ENCODE data around the gene PSMD2. TPM values are rescaled to one million over a fixed set of nuclear protein-coding genes. Genes with fewer than 3 reads are reported as not detected.

Gene PSMD2
- total RNA-seq, 3 donors from 2014 or later (not counting 1 experiment from before 2014, with no cell fraction given): 218 to 237 (median 231) TPM

- DNase-seq: no peak
- intact Hi-C loops (cut with micrococcal nuclease): no loop called here
- H3K4me1 Mint-ChIP-seq: no peaks in the 10 kb centered on the region
- peaks cover 0 to 2% of the 10 kb centered on the region in 2 donors for H3K27me3 Mint-ChIP-seq (ENCODE audit: low read depth in 2 of 2)
- no peaks in the 10 kb centered on the region for H3K36me3 Mint-ChIP-seq
- H3K9me3 Mint-ChIP-seq: no peaks in the 10 kb centered on the region
- no peaks in the 10 kb centered on the region for H3K4me1 ChIP-seq (ENCODE audit: control insufficient read depth, insufficient read depth, low read length)
- H3K27me3 ChIP-seq (ENCODE audit: control insufficient read depth, insufficient read depth, low read length): no peaks in the 10 kb centered on the region
- no peak for TF ChIP-seq CTCF (IDR thresholded peaks at IDR 0.05)
- WGBS (ENCODE audit: insufficient coverage): 95% methylated on average over 21 of the region's 21 CpGs
- H3K4me3 Mint-ChIP-seq: no peak overlapping the region
- no peak overlapping the region for H3K27ac Mint-ChIP-seq
- ATAC-seq: no peak
- H3K36me3 ChIP-seq (ENCODE audit: control insufficient read depth, insufficient read depth, low read length): no peaks in the 10 kb centered on the region
- no peak overlapping the region for H3K4me3 ChIP-seq (ENCODE audit: low read length)
- no peaks in the 10 kb centered on the region for H3K9me3 ChIP-seq (ENCODE audit: control insufficient read depth, insufficient read depth, low read length)
- no peak overlapping the region for H3K27ac ChIP-seq (ENCODE audit: low read length)
These were observed 7.1 kb upstream of the PSMD2 start for GRCh38 chr3:184291738-184292445.

- Histone ChIP-seq H3K27me3 (ENCODE audit: control insufficient read depth, insufficient read depth, low read length) (no peaks in the 10 kb centered on the region), H3K4me1 (ENCODE audit: control insufficient read depth, insufficient read depth, low read length) (peaks cover 18% of the 10 kb centered on the region), H3K4me3 (ENCODE audit: low read length) (no peak overlapping the region), H3K9me3 (ENCODE audit: control insufficient read depth, insufficient read depth, low read length) (no peaks in the 10 kb centered on the region), H3K36me3 (ENCODE audit: control insufficient read depth, insufficient read depth, low read length) (peaks cover 5% of the 10 kb centered on the region), H3K27ac (ENCODE audit: low read length) (no peak overlapping the region)
- Mint-ChIP-seq H3K27ac (no peak overlapping the region), H3K9me3 (no peaks in the 10 kb centered on the region), H3K4me1 (peaks cover 9 to 22% of the 10 kb centered on the region in 2 donors), H3K27me3 (ENCODE audit: low read depth in 2 of 2) (no peaks in the 10 kb centered on the region), H3K36me3 (no peaks in the 10 kb centered on the region), H3K4me3 (peak overlapping the region; percentile 25)
- WGBS (ENCODE audit: insufficient coverage): 86% methylated on average over 2 of the region's 3 CpGs
- DNase-seq (no peak), ATAC-seq (no peak)
- TF ChIP-seq CTCF (IDR thresholded peaks at IDR 0.05): no peak
- intact Hi-C loops (cut with micrococcal nuclease): no loop called here
These were observed 3.3 kb upstream of the PSMD2 start for GRCh38 chr3:184295771-184296170.

GRCh38 chr3:184296616-184297015 lies 2.4 kb upstream of the PSMD2 start:
- peak overlapping the region; percentile 62 for H3K4me3 Mint-ChIP-seq
- intact Hi-C loops (cut with micrococcal nuclease): no loop called here

More at GRCh38 chr3:184296616-184297015, 2.4 kb upstream of the PSMD2 start:
- Mint-ChIP-seq H3K27me3 (ENCODE audit: low read depth in 2 of 2) (no peaks in the 10 kb centered on the region), H3K36me3 (no peaks in the 10 kb centered on the region), H3K27ac (no peak overlapping the region), H3K9me3 (no peaks in the 10 kb centered on the region), H3K4me1 (peaks cover 9 to 22% of the 10 kb centered on the region in 2 donors)
- Histone ChIP-seq H3K36me3 (ENCODE audit: control insufficient read depth, insufficient read depth, low read length) (peaks cover 10% of the 10 kb centered on the region), H3K4me1 (ENCODE audit: control insufficient read depth, insufficient read depth, low read length) (peaks cover 18% of the 10 kb centered on the region), H3K4me3 (ENCODE audit: low read length) (no peak overlapping the region), H3K9me3 (ENCODE audit: control insufficient read depth, insufficient read depth, low read length) (no peaks in the 10 kb centered on the region), H3K27ac (ENCODE audit: low read length) (no peak overlapping the region), H3K27me3 (ENCODE audit: control insufficient read depth, insufficient read depth, low read length) (no peaks in the 10 kb centered on the region)
- 88% methylated on average over 7 of the region's 7 CpGs for WGBS (ENCODE audit: insufficient coverage)
- ATAC-seq (no peak), DNase-seq (no peak)
- no peak for TF ChIP-seq CTCF (IDR thresholded peaks at IDR 0.05)

All from natural killer cell (primary cell).